NCI-H2227 (cell line): ENCODE measurements around the gene CPN2.
A peak's percentile ranks its signal among the peaks of the same experiment; 100 is the strongest.

Experiments
- DNase-seq: peaks from one replicate; lab custom pipeline; 2025; ENCODE audit not compliant: unreplicated experiment; lab: John Stamatoyannopoulos, UW

The CPN2 gene

GRCh38 chr3:194298331-194299227 is 52.5 kb downstream of the CPN2 start:
- DNase-seq, result no peak

- DNase-seq, result peak; percentile 77
These were observed 54.5 kb downstream of the CPN2 start for GRCh38 chr3:194296454-194297263.

GRCh38 chr3:194294895-194295214 is 56.3 kb downstream of the CPN2 start:
- peak; percentile 66 for DNase-seq

- DNase-seq, result peak; percentile 66
These were observed 56.8 kb downstream of the CPN2 start for GRCh38 chr3:194294199-194294894.

- DNase-seq, result no peak
These were observed 57.5 kb downstream of the CPN2 start for GRCh38 chr3:194293546-194294198.

GRCh38 chr3:194292331-194292730 is 58.8 kb downstream of the CPN2 start:
- DNase-seq, result no peak
